ENCODE data around the gene POLE3. TPM values are rescaled to one million over a fixed set of nuclear protein-coding genes. Genes with fewer than 3 reads are reported as not detected.
"Not testable (repeated sequence)": the region's sequence is repeated elsewhere in the genome, so short reads cannot be mapped to it uniquely, and the experiment has no call there.

POLE3 gene
- total RNA-seq, 4 donors from 2014 or later = 29.1 to 59.4 (median 32.2) TPM

DNA sequence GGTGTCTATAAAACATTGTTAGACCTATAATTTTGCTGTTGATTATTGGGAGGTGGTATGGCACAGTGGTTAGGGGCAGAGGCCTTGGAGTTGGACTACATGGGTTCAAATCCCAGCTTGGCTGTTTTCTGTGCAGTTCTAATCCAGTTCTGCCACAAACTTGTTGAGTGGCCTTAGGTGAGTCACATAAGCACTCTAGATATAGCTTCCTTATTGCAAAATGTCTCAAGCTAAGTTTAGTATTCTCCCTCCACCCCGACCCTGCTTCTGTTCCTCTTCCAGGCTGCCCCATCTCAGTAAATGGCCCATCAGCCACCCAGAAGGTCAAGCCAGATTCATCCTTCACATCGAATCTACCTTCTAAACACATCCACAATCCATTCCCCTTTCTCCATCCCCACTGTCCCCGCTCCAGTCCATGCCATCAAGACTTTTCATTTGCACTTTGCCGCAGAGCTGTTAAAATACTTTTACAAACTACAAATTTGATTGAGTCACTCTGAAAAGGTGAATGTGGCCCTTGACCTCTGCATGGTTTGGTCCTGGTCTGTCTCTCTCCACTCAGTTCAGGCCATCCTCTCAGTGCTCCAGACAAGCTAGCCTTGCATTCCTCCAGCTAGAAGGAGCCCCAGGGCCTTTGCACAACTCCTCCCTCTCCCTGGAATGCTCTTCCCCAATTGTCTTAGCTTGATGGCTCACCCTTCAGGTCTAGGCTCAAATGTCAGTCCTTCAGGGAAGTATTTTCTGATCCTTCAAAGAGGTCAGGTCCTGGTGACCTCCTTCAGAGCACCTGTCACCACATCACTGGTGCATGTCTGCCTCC is 23.7 kb downstream of the POLE3 start:
- DNase-seq (ENCODE audit: low spot score) (no peak), ATAC-seq (ENCODE audit: low FRiP score) (no peak)
- TF ChIP-seq CTCF (IDR thresholded peaks at IDR 0.05) = no peak

DNA sequence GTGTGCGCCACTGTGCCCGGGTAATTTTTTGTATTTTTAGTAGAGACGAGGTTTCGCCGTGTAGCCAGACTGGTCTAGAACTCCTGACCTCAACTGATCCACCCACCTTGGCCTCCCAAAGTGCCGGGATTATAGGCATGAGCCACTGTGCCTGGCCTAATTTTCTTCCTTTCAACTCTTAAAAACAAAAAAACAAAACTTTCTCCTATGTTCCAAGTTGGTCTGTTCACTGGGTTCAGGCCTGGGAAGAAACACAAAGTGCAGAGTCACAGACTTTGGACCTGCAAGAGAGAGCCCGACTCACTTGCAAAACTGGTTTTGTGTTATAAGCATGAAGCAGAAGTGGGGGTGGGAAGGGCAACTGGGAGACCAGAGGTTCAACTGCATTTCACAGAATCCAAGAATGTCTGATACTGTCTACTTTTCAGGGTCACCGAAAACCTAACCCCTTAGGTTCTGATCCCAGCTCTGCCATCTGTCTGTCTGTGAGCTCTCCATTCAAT is 28.5 kb downstream of the POLE3 start:
- no peak for DNase-seq (ENCODE audit: low spot score)
- no peak for ATAC-seq (ENCODE audit: low FRiP score)
- no peak for TF ChIP-seq CTCF (IDR thresholded peaks at IDR 0.05)

DNA sequence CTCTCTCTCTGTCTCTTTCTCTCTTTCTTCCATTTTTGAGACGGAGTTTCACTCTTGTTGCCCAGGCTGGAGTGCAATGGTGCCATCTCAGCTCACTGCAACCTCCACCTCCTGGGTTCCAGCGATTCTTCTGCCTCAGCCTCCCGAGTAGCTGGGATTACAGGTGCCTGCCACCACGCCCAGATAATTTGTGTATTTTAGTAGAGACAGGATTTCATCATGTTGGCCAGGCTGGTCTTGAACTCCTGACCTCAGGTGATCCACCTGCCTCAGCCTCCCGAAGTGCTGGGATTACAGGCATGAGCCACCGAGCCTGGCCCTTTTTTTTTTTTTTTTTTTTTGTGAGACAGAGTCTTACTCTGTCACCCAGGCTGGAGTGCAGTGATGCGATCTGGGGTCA is 29.0 kb downstream of the POLE3 start:
- DNase-seq (ENCODE audit: low spot score); ATAC-seq (ENCODE audit: low FRiP score): not testable (repeated sequence)

DNA sequence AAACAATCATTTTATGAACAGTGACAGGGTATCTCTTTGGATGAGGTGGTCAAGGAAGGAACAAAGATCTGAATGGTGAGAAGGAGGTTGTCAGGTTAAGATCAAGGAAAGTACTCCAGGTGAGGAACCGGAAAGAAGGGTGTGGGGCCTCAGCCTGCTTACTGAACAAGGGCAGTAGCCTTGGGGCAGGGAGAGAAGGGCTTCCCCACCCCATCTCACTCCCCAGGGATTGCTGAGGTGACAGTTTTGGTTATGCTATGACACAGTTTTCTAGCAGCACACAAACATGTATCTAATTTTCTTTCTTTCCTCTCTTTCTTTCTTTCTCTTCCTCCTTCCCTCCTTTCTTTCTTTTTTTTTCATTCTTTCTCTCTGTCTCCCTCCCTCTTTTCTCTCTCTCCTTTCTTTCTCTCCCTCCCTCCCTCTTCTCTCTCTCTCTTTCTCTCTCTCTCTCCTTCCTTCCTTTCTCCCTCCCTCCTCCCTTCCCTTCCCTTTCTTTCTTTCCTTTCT is 29.6 kb downstream of the POLE3 start:
- no peak for ATAC-seq (ENCODE audit: low FRiP score)
- TF ChIP-seq CTCF (IDR thresholded peaks at IDR 0.05) = no peak
- no peak for DNase-seq (ENCODE audit: low spot score)

GRCh38 chr9:113379829-113380210 is 30.7 kb downstream of the POLE3 start:
- not testable (repeated sequence) for DNase-seq (ENCODE audit: low spot score); ATAC-seq (ENCODE audit: low FRiP score)

DNA sequence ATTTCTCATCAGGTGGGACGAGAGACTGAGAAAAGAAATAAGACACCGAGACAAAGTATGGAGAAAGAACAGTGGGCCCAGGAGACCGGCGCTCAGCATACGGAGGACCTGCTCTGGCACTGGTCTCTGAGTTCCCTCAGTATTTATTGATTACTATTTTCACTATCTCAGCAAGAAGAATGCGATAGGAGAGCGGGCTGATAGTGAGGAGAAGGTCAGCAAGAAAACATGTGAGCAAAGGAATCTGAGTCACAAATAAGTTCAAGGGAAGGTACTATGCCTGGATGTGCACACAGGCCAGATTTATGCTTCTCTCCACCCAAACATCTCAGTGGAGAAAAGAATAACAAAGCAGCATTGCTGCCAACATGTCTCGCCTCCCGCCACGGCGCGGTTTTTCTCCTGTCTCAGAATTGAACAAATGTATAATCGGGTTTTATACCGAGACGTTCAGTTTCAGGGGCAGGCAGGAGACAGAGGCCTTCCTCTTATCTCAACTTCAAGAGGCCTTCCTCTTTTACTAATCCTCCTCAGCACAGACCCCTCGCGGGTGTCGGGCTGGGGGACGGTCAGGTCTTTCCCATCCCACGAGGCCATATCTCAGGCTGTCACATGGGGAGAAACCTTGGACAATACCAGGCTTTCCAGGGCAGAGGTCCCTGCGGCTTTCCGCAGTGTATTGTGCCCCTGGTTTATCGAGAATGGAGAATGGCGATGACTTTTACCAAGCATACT is 31.2 kb downstream of the POLE3 start:
- not testable (repeated sequence) for DNase-seq (ENCODE audit: low spot score)

DNA sequence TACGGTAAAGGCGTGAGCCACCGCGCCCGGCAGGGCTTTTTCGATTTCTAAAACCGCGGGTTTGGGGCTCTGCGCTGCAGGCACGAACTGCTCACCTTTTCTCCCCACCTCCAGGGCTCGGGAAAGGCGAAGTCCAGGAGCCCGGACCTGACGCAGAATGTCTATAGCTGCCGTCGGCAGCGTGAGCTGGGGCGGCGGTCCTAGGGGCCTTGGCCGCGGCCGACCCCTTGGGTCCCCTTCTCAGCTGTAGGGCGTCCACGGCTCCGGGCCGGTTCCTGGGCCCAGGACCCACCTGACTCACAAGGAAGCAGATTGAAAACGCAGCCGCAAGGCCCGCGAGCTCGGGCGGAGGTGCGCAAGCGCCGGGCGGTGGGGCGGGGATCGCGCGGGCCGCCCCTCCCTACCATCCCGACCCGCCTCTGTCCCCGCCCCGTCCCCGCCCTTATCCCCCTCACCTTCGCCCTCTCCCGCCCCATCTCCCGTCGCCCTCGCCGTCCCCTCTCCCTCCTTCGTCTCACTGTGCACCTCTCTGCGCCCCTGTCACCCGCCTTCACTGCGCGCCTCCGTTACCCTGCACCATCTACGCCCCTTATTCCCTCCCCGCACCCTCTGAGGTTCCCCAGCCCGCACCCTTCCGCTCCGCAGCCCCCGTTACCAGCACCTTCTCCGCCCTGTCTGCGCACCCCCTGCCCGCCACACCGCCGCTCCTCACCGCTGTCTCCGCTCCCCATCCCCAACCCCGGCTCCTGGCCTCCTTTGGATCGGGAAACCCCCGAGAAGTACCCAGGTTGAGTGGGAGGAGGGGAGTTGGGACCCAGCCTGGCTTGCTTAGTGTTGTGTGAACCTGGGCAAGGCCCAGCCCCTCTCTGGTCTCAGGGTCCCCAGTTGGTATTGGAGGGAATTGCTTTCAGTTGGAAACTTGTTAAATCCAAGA is 33.6 kb downstream of the POLE3 start, which contains the start of gene HDHD3:
Gene HDHD3 (minus strand): TSS at position 353 of the 934 bp plus-strand sequence. CDS start 2,632 bp downstream, outside the sequence.
- peak; percentile 29 for DNase-seq (ENCODE audit: low spot score)
- ATAC-seq (ENCODE audit: low FRiP score) = peak; percentile 96
- no peak for TF ChIP-seq CTCF (IDR thresholded peaks at IDR 0.05)

More for the DNA sequence above, 31.2 kb downstream of the POLE3 start:
- ATAC-seq (ENCODE audit: low FRiP score) = not testable (repeated sequence)
